HepG2 (cell line): ENCODE results near the gene SSH3. TPM values are rescaled to one million over a fixed set of nuclear protein-coding genes. Genes with fewer than 3 reads are reported as not detected.

Experiments
- ADNP ChIP-seq: sonication (generic); formaldehyde crosslinking; IDR thresholded peaks from 2 replicates; pipeline ENCODE4 v1.4.0; 2020; ENCODE audit warnings: missing genetic modification reagents
- ATF7-NPFF ChIP-seq: sonication (generic); formaldehyde crosslinking; IDR thresholded peaks from 2 replicates; pipeline ENCODE4 v1.8.1; 2023; ENCODE audit warnings: mild to moderate bottlenecking, low read depth, missing genetic modification reagents, moderate library complexity
- BCL6 ChIP-seq: IDR thresholded peaks from 2 replicates; pipeline ENCODE4 v1.6.1; 2016; ENCODE audit warnings: missing genetic modification reagents, missing compliant biosample characterization
- DMAP1 ChIP-seq: IDR thresholded peaks from 2 replicates; pipeline ENCODE4 v1.6.1; 2016
- FOXM1 ChIP-seq: sonication (generic); formaldehyde crosslinking; IDR thresholded peaks from 2 replicates; pipeline ENCODE4 v1.5.0; 2020; ENCODE audit warnings: missing genetic modification reagents
- KDM5B ChIP-seq: sonication (generic); formaldehyde crosslinking; IDR thresholded peaks from 2 replicates; pipeline ENCODE4 v1.4.0; 2020; ENCODE audit warnings: missing genetic modification reagents, mild to moderate bottlenecking, borderline replicate concordance
- KLF12 ChIP-seq: sonication (generic); formaldehyde crosslinking; IDR thresholded peaks from 2 replicates; pipeline ENCODE4 v1.4.0; 2020; ENCODE audit warnings: missing genetic modification reagents, borderline replicate concordance
- MTF1 ChIP-seq: sonication (generic); formaldehyde crosslinking; IDR thresholded peaks from 2 replicates; pipeline ENCODE4 v1.5.0; 2020; ENCODE audit warnings: missing genetic modification reagents
- PHF8 ChIP-seq: sonication (generic); formaldehyde crosslinking; IDR thresholded peaks from 2 replicates; pipeline ENCODE4 v1.5.0; 2020; ENCODE audit warnings: missing genetic modification reagents
- SIX4 ChIP-seq: sonication (generic); formaldehyde crosslinking; IDR thresholded peaks from 2 replicates; pipeline ENCODE4 v1.4.0; 2020; ENCODE audit warnings: missing genetic modification reagents
- SOX5 ChIP-seq: IDR thresholded peaks from 2 replicates; pipeline ENCODE4 v1.6.1; 2016; ENCODE audit warnings: borderline replicate concordance
- TAF15 ChIP-seq: fragments of 200-400 bp; formaldehyde crosslinking; IDR thresholded peaks from one replicate; pipeline ENCODE4 v1.6.1; 2018; ENCODE audit warnings: mild to moderate bottlenecking, low read depth, low read length; ENCODE audit not compliant: poor library complexity, severe bottlenecking
- TMF1 ChIP-seq: sonication (generic); formaldehyde crosslinking; IDR thresholded peaks from 2 replicates; pipeline ENCODE4 v1.8.1; 2022; ENCODE audit warnings: low read depth, missing genetic modification reagents
- ZFP62 ChIP-seq: sonication (generic); formaldehyde crosslinking; IDR thresholded peaks from 2 replicates; pipeline ENCODE4 v1.4.0; 2020; ENCODE audit warnings: missing genetic modification reagents
- ZNF121 ChIP-seq: sonication (generic); formaldehyde crosslinking; IDR thresholded peaks from 2 replicates; pipeline ENCODE4 v1.5.0; 2020; ENCODE audit warnings: mild to moderate bottlenecking, missing genetic modification reagents
- ZNF713 ChIP-seq: sonication (generic); formaldehyde crosslinking; IDR thresholded peaks from 2 replicates; pipeline ENCODE4 v1.4.0; 2020; ENCODE audit warnings: mild to moderate bottlenecking, missing genetic modification reagents
- polyA plus RNA-seq, 8 experiments: library from polyadenylated mRNA; depleted of rRNA in 3 of 8; stranded (reverse) in 7 of 8; unstranded in 1 of 8; fragments of >200 nt; fragmentation: Illumina TruSeq in 4 of 8; extraction: Trizol in 4 of 8; gene quantifications; 2 replicates each; pipeline versions ENCODE4 v1.2.1 to v1.2.3, GENCODE V29; 2011 to 2016; ENCODE audit warnings: low read depth in 4 of 8, missing spikeins in 1 of 8, mixed read lengths in 1 of 8; ENCODE audit not compliant: insufficient read depth in 1 of 8
- total RNA-seq, 5 experiments: library from RNA; depleted of rRNA; stranded (reverse); fragments of >200 nt; fragmentation: Illumina TruSeq; extraction: Trizol; gene quantifications; 2 replicates each; pipeline ENCODE4 v1.2.3, GENCODE V29; 2016; ENCODE audit warnings: low read depth in 1 of 5
- TF ChIP-seq, protein P1 (sequence below): sonication (generic); formaldehyde crosslinking; IDR thresholded peaks from 2 replicates; pipeline ENCODE4 v1.4.0; 2020; ENCODE audit warnings: missing genetic modification reagents
- TF ChIP-seq, protein P2 (sequence below): sonication (generic); formaldehyde crosslinking; IDR thresholded peaks from 2 replicates; pipeline ENCODE4 v1.8.0; 2022; ENCODE audit warnings: missing genetic modification reagents, mild to moderate bottlenecking, moderate library complexity, borderline replicate concordance
- TF ChIP-seq, protein P3 (sequence below): IDR thresholded peaks from 2 replicates; pipeline ENCODE4 v1.6.1; 2016

The SSH3 gene
- total and polyA plus RNA-seq, 2 of the 13 experiments (the other 11 are each of a cell fraction or from before 2014, with no cell fraction given), result 12.4 to 18.8 TPM

DNA sequence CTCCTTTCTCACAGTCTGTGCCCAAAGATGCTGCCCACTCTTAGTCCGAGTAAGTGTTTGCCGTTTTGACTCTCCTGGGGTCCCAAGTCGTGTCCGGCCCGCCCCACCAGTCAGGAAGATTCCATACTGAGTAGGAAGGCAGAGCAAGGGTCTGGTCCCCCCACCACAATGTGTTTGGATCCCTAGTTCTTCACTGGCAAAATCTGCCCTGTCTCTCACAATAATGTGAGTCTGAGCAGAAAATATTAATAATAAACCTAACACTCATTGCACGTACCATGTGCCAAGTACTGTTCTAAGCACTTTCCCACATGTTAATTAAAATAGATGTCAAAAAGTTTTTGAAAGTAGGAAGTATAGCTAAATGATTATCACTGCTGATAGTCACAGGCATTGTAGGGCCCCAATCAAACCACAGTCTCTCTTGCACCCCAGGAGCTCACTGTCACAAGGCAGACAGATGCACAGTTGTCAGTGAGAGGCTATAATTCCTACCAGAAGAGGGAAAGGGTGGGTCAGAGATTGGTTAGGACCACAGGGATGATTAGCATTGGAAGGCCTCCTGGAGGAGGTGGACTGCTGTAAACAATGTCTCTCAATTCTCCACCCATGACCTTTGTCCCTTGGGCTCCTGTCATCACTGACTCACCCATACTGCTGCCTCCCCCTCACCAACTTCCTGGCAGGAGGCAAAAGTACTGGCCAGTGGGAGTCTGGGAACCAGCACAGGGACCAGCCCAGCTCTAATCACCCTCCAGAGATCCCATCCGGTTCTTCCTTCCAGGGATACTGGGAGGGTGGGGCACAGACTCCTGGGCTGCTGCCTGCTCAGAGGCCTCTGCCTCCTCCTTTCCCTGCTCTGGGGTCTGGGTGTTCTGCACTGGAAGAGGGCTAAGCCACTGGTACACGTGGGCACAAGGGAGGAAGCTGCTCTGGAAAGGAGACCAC is 51.0 kb downstream of the SSH3 start (continued):
- TF ChIP-seq SOX5 (CRISPR knock-in tag) (peak; percentile 85), KLF12 (no peak), DMAP1 (CRISPR knock-in tag) (peak; percentile 71; the same call in 1 of the 2 replicates), PHF8 (CRISPR knock-in tag) (peak; percentile 37), MTF1 (CRISPR knock-in tag) (no peak), FOXM1 (no peak), ATF7-NPFF (no peak), ADNP (0 out of 2 replicates have a peak, but pooled peaks have one; percentile 40), SIX4 (0 out of 2 replicates have a peak, but pooled peaks have one; percentile 21), TAF15 (no peak), BCL6 (CRISPR knock-in tag) (peak; percentile 91), ZNF121 (peak; percentile 52; the same call in 1 of the 2 replicates), TMF1 (CRISPR knock-in tag) (no peak), ZNF713 (CRISPR knock-in tag) (no peak), KDM5B (CRISPR knock-in tag) (peak; percentile 87; the same call in 1 of the 2 replicates), ZFP62 (no peak)
- TF ChIP-seq, protein P1, sequence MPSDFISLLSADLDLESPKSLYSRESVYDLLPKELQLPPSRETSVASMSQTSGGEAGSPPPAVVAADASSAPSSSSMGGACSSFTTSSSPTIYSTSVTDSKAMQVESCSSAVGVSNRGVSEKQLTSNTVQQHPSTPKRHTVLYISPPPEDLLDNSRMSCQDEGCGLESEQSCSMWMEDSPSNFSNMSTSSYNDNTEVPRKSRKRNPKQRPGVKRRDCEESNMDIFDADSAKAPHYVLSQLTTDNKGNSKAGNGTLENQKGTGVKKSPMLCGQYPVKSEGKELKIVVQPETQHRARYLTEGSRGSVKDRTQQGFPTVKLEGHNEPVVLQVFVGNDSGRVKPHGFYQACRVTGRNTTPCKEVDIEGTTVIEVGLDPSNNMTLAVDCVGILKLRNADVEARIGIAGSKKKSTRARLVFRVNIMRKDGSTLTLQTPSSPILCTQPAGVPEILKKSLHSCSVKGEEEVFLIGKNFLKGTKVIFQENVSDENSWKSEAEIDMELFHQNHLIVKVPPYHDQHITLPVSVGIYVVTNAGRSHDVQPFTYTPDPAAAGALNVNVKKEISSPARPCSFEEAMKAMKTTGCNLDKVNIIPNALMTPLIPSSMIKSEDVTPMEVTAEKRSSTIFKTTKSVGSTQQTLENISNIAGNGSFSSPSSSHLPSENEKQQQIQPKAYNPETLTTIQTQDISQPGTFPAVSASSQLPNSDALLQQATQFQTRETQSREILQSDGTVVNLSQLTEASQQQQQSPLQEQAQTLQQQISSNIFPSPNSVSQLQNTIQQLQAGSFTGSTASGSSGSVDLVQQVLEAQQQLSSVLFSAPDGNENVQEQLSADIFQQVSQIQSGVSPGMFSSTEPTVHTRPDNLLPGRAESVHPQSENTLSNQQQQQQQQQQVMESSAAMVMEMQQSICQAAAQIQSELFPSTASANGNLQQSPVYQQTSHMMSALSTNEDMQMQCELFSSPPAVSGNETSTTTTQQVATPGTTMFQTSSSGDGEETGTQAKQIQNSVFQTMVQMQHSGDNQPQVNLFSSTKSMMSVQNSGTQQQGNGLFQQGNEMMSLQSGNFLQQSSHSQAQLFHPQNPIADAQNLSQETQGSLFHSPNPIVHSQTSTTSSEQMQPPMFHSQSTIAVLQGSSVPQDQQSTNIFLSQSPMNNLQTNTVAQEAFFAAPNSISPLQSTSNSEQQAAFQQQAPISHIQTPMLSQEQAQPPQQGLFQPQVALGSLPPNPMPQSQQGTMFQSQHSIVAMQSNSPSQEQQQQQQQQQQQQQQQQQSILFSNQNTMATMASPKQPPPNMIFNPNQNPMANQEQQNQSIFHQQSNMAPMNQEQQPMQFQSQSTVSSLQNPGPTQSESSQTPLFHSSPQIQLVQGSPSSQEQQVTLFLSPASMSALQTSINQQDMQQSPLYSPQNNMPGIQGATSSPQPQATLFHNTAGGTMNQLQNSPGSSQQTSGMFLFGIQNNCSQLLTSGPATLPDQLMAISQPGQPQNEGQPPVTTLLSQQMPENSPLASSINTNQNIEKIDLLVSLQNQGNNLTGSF, result no peak
- TF ChIP-seq, protein P2, sequence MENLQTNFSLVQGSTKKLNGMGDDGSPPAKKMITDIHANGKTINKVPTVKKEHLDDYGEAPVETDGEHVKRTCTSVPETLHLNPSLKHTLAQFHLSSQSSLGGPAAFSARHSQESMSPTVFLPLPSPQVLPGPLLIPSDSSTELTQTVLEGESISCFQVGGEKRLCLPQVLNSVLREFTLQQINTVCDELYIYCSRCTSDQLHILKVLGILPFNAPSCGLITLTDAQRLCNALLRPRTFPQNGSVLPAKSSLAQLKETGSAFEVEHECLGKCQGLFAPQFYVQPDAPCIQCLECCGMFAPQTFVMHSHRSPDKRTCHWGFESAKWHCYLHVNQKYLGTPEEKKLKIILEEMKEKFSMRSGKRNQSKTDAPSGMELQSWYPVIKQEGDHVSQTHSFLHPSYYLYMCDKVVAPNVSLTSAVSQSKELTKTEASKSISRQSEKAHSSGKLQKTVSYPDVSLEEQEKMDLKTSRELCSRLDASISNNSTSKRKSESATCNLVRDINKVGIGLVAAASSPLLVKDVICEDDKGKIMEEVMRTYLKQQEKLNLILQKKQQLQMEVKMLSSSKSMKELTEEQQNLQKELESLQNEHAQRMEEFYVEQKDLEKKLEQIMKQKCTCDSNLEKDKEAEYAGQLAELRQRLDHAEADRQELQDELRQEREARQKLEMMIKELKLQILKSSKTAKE (CRISPR knock-in tag), result 0 out of 2 replicates have a peak, but pooled peaks have one; percentile 15
- TF ChIP-seq, protein P3, sequence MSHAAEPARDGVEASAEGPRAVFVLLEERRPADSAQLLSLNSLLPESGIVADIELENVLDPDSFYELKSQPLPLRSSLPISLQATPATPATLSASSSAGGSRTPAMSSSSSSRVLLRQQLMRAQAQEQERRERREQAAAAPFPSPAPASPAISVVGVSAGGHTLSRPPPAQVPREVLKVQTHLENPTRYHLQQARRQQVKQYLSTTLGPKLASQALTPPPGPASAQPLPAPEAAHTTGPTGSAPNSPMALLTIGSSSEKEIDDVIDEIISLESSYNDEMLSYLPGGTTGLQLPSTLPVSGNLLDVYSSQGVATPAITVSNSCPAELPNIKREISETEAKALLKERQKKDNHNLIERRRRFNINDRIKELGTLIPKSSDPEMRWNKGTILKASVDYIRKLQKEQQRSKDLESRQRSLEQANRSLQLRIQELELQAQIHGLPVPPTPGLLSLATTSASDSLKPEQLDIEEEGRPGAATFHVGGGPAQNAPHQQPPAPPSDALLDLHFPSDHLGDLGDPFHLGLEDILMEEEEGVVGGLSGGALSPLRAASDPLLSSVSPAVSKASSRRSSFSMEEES (CRISPR knock-in tag), result no peak; the same call in 1 of the 2 replicates
